ENCODE measurements around the gene TREH. TPM values are rescaled to one million over a fixed set of nuclear protein-coding genes. Genes with fewer than 3 reads are reported as not detected.
"Not testable (repeated sequence)": the region's sequence is repeated elsewhere in the genome, so short reads cannot be mapped to it uniquely, and the experiment has no call there.

TREH gene
- total and polyA plus RNA-seq, 2 experiments from 2014 or later = 0.06 TPM; not detected in 1

DNA sequence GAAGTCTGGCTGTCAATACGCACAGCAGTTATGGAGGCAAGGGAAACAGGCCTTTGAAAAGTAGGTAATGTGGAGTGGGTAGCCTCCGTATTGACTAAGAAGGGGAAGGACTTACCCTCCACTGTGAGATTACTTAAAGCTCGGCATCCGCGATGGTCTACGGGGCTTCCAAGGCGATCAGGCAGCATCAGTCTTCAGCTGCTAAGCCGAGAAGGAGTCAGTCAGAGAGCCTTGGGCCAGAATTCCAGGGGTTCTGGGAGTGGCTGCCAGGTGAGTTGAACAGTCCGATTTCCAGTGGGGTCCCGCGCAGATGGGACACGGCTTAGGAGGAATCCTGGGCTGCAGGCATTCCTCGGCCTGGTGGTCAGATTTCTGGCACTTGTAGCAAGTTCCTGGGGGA, 40.6 kb upstream of the TREH start:
- H3K27ac ChIP-seq; H3K4me1 ChIP-seq (ENCODE audit: insufficient read depth); H3F3A ChIP-seq (ENCODE audit: insufficient read depth); H3K79me2 ChIP-seq (ENCODE audit: insufficient read depth); H3K4me3 ChIP-seq; H3K4me2 ChIP-seq (ENCODE audit: unreplicated experiment); H3K36me3 ChIP-seq (ENCODE audit: low read depth); H3K9ac ChIP-seq; DNase-seq; H3K9me3 ChIP-seq (ENCODE audit: low read depth); in situ Hi-C loops (cut with MboI); H2AFZ ChIP-seq; H4K20me1 ChIP-seq (ENCODE audit: insufficient read depth); H3K9me2 ChIP-seq (ENCODE audit: insufficient read depth): not testable (repeated sequence)
- WGBS, 2 experiments (ENCODE audit: low coverage in 1 of 2, low lambda C conversion rate in 2 of 2, missing lambda C conversion rate in 2 of 2) = 53% methylated on average over 11 to 13 of the region's 13 CpGs
- peaks cover 16% of the 10 kb centered on the region; the same call in 1 of the 2 replicates for H3K27me3 ChIP-seq (replicated peaks; ENCODE audit: insufficient read depth)

DNA sequence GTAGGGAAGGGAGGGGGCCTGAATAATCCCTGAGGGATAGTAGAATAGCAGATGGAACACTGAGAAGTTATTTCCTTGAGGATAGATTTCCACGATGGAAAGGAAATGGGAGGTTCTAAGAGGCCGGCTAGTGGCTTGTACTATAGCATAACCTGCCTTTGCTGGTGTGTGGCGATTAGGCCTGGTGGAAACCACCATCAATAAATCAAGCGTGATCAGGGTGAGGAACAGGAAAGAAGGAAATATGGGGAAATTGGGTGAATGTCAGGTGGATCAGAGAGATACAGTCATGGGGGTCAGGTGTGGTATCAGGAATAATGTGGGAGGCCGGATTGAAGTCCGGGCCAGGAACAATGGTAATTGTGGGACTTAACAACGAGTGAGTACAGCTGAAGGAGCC, 39.1 kb upstream of the TREH start:
- H3K9ac ChIP-seq; H3K36me3 ChIP-seq (ENCODE audit: low read depth); H3F3A ChIP-seq (ENCODE audit: insufficient read depth); H3K79me2 ChIP-seq (ENCODE audit: insufficient read depth); H3K27ac ChIP-seq; DNase-seq; H3K27me3 ChIP-seq (replicated peaks; ENCODE audit: insufficient read depth); H4K20me1 ChIP-seq (ENCODE audit: insufficient read depth); H3K4me3 ChIP-seq; H3K9me3 ChIP-seq (ENCODE audit: low read depth); H3K4me1 ChIP-seq (ENCODE audit: insufficient read depth); in situ Hi-C loops (cut with MboI); H3K4me2 ChIP-seq (ENCODE audit: unreplicated experiment); H3K9me2 ChIP-seq (ENCODE audit: insufficient read depth); H2AFZ ChIP-seq: not testable (repeated sequence)
- 88 to 89% methylated on average over 7 of the region's 7 CpGs for WGBS, 2 experiments (ENCODE audit: low coverage in 1 of 2, low lambda C conversion rate in 2 of 2, missing lambda C conversion rate in 2 of 2)

DNA sequence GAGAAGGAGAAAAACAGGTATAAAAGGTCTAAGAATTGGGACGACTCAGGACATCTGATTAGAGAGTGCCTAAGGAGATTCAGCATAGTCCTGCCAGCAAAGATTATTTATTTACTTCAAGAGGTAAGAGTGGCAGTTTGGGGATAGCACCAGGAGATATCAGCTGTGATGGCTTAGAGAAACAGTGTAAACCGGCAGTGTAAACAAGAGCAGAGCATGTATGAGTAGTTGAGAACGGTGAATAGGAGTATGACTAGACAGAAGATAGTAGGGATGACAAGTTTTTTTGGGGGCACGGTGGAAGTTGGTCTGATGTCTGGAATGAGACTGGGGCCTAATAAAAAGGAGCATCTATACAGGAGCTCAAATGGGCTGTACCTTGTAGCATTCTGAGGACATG, 38.3 kb upstream of the TREH start:
- DNase-seq; H3K4me2 ChIP-seq (ENCODE audit: unreplicated experiment); H3K36me3 ChIP-seq (ENCODE audit: low read depth); H3K9ac ChIP-seq; H2AFZ ChIP-seq; H3K4me1 ChIP-seq (ENCODE audit: insufficient read depth); H3K4me3 ChIP-seq; H3K79me2 ChIP-seq (ENCODE audit: insufficient read depth); H3K9me3 ChIP-seq (ENCODE audit: low read depth); H3K27ac ChIP-seq; H4K20me1 ChIP-seq (ENCODE audit: insufficient read depth); H3K9me2 ChIP-seq (ENCODE audit: insufficient read depth); H3F3A ChIP-seq (ENCODE audit: insufficient read depth); H3K27me3 ChIP-seq (replicated peaks; ENCODE audit: insufficient read depth); in situ Hi-C loops (cut with MboI): not testable (repeated sequence)
- WGBS, 2 experiments (ENCODE audit: low coverage in 1 of 2, low lambda C conversion rate in 2 of 2, missing lambda C conversion rate in 2 of 2) = 70 to 75% methylated on average over 4 of the region's 4 CpGs

DNA sequence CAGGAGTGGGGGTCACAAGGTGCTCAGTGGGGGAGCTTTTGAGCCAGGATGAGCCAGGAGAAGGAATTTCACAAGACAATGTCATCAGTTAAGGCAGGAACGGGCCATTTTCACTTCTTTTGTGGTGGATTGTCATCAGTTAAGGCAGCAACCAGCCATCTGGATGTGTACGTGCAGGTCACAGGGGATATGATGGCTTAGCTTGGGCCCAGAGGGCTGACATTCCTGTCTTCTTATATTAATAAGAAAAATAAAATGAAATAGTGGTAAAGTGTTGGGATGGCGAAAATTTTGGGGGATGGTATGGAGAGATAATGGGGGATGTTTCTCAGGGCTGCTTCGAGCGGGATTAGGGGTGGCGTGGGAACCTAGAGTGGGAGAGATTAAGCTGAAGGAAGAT, 37.8 kb upstream of the TREH start:
- H3K4me1 ChIP-seq (ENCODE audit: insufficient read depth); H3K27ac ChIP-seq; H3K9ac ChIP-seq; H3F3A ChIP-seq (ENCODE audit: insufficient read depth); H4K20me1 ChIP-seq (ENCODE audit: insufficient read depth); in situ Hi-C loops (cut with MboI); DNase-seq; H3K4me3 ChIP-seq; H3K27me3 ChIP-seq (replicated peaks; ENCODE audit: insufficient read depth); H3K36me3 ChIP-seq (ENCODE audit: low read depth); H3K4me2 ChIP-seq (ENCODE audit: unreplicated experiment); H3K79me2 ChIP-seq (ENCODE audit: insufficient read depth); H3K9me2 ChIP-seq (ENCODE audit: insufficient read depth); H3K9me3 ChIP-seq (ENCODE audit: low read depth); H2AFZ ChIP-seq: not testable (repeated sequence)
- 82 to 83% methylated on average over 6 of the region's 6 CpGs for WGBS, 2 experiments (ENCODE audit: low coverage in 1 of 2, low lambda C conversion rate in 2 of 2, missing lambda C conversion rate in 2 of 2)

DNA sequence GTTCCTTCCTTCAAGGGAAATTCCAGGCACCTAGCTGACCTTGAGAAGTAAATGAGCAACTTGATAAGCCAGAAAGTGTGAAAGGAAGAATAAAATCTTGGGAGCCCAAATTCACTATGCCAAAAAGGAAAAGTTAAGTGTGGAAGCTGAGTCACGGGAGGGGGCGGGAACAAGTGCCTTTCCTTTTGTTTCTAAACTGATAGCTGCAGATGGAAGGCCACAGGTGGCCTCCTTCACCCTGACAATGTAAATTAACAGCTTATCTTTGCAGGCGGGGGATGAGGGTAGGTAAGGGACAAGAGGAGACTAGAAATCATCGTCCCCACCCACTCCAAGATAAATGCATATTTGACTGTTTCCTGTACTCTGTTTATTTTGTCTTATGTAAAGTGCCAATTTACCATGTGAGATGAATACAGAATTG, 36.4 kb upstream of the TREH start:
- Histone ChIP-seq H3F3A (ENCODE audit: insufficient read depth) (no peaks in the 10 kb centered on the region), H3K27ac (no peak overlapping the region), H2AFZ (no peak overlapping the region; the same call in 1 of the 2 replicates), H3K4me1 (ENCODE audit: insufficient read depth) (no peaks in the 10 kb centered on the region), H3K9ac (no peak overlapping the region), H3K79me2 (ENCODE audit: insufficient read depth) (no peaks in the 10 kb centered on the region), H3K9me2 (ENCODE audit: insufficient read depth) (no peaks in the 10 kb centered on the region), H3K9me3 (ENCODE audit: low read depth) (no peaks in the 10 kb centered on the region), H3K4me3 (no peak overlapping the region), H4K20me1 (ENCODE audit: insufficient read depth) (no peaks in the 10 kb centered on the region), H3K36me3 (ENCODE audit: low read depth) (no peaks in the 10 kb centered on the region), H3K27me3 (replicated peaks; ENCODE audit: insufficient read depth) (no peaks in the 10 kb centered on the region), H3K4me2 (ENCODE audit: unreplicated experiment) (no peak overlapping the region)
- DNase-seq = peak; percentile 21
- in situ Hi-C loops (cut with MboI) = no loop called here
- TF ChIP-seq EZH2phosphoT487 (IDR thresholded peaks at IDR 0.05; ENCODE audit: insufficient read depth, low read depth) (no peak), EZH2 (IDR thresholded peaks at IDR 0.05; ENCODE audit: insufficient read depth, poor library complexity, severe bottlenecking) (no peak)
- WGBS, 2 experiments (ENCODE audit: low coverage in 1 of 2, low lambda C conversion rate in 2 of 2, missing lambda C conversion rate in 2 of 2) = 67 to 80% methylated on average over 4 of the region's 4 CpGs

All from GM23248 (cell line).